ENCODE data around the gene RAB23.

RAB23 gene

DNA sequence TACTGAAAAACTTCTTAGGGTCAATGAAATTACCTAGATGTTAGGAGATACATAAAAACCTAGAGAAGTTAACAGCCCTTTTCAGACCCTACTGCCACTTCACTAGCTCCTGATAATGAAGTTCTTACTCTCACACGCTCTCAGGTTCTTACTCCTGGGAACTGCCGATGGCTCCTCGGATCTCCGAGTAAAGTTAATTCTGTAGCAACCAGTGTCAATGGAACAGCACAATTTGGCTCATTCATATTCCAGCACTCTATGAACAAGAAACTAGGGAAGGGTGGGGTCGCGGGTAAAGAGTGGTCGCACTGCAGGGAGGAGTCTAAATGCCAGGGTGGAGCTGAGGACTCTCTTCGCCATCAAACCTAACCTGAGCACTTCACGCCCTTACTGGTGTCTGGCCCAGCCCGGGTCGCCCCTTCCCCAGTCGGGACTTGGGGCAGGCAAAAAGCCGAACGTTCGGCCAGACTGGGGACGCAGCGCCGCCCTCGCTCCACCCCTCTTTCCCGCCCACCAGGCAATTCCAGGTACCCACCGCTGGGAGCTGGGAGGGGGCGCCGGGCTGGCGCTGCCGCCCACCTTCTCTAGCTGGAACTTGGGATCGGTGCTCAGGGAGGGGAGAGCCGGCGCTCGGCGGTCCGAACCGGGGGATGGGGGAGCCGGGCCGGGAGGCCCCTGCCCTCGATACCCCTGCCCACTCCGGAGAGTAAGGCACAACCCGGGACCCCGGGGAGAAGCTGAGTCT is 744 bp downstream of the RAB23 start:
- TF ChIP-seq, protein P1, sequence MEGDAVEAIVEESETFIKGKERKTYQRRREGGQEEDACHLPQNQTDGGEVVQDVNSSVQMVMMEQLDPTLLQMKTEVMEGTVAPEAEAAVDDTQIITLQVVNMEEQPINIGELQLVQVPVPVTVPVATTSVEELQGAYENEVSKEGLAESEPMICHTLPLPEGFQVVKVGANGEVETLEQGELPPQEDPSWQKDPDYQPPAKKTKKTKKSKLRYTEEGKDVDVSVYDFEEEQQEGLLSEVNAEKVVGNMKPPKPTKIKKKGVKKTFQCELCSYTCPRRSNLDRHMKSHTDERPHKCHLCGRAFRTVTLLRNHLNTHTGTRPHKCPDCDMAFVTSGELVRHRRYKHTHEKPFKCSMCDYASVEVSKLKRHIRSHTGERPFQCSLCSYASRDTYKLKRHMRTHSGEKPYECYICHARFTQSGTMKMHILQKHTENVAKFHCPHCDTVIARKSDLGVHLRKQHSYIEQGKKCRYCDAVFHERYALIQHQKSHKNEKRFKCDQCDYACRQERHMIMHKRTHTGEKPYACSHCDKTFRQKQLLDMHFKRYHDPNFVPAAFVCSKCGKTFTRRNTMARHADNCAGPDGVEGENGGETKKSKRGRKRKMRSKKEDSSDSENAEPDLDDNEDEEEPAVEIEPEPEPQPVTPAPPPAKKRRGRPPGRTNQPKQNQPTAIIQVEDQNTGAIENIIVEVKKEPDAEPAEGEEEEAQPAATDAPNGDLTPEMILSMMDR (IDR thresholded peaks at IDR 0.05; ENCODE audit: low read depth, low read length) = peak; percentile 48
- H3K4me3 ChIP-seq (replicated peaks in 1 of 2; ENCODE audit: low read depth in 2 of 2, low read length in 2 of 2) = peak overlapping the region; percentile 86 to 98
- DNase-seq (ENCODE audit: low read depth in 2 of 2) = peak; percentile 67 to 80

DNA sequence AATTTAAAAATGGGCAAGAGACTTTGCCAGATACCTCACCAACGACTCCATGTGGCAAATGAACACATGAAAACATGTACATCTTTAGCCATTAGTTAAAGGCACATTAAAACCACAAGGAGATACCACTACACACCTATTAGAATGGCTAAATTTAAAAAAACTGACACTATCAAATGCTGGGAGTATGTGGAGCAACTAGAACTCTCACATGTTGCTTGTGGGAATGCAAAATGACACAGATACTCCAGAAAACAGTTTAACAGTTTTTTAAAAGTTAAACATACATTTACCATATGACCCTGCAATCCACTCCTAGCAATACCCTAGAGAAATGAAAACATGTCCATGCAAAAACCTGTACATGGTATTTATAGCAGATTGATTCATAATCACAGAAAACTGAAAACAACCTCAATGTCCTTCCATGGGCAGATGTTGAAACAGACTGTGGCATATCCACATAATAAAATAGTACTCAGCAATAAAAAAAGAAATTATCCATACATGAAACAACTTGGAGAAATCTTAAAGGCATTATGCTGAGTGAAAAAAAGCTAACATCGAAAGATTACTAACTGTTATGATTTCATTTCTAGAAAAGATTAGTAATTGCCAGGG is 1.9 kb downstream of the RAB23 start:
- peak in 1 of 2 donors; percentile 18 for DNase-seq (ENCODE audit: low read depth in 2 of 2)
- peak overlapping the region in 1 of 2 donors; percentile 86 for H3K4me3 ChIP-seq (replicated peaks in 1 of 2; ENCODE audit: low read depth in 2 of 2, low read length in 2 of 2)
- TF ChIP-seq, protein P1 (IDR thresholded peaks at IDR 0.05; ENCODE audit: low read depth, low read length) = no peak

- DNase-seq (ENCODE audit: low read depth in 2 of 2) = no peak
- TF ChIP-seq, protein P1 (IDR thresholded peaks at IDR 0.05; ENCODE audit: low read depth, low read length) = no peak
- H3K4me3 ChIP-seq (replicated peaks in 1 of 2; ENCODE audit: low read depth in 2 of 2, low read length in 2 of 2) = no peak overlapping the region
Measured at GRCh38 chr6:57217270-57217669, 4.8 kb downstream of the RAB23 start.

DNA sequence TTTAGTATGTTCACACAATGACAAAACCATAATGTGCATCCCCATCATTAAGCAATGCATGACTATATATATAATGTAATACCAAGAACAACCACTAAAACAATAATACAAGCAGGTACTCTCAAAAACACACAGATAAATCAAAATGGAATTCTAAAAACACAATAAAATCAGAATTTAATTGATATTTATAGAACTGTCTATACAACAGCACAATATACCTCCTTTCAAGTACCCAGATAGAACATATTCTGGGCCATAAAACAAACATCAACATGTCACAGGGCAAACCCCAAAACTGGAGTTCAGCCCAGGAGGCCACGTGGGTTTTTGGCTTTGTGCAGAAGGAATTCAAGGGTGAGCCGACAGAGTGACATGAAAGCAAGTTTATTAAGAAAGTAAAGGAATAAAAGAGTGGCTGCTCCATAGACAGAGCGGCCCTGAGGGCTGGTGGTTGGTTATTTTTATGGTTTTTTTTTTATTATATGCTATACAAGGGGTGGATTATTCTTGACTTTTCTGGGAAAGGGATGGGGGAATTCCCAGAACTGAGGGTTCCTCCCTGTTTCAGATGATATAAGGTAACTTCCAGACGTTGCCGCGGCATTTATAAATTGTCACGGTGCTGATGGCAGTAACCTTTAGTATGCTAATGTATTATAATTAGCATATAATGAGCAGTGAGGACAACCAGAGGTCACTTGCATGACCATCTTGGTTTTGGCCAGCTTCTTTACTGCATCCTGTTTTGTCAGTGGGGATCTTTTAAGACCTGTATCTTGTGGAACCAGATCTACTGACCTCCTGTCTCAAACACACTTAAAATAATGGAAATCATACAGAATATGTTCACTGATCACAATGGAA is 5.6 kb downstream of the RAB23 start:
- no peak overlapping the region for H3K4me3 ChIP-seq (replicated peaks in 1 of 2; ENCODE audit: low read depth in 2 of 2, low read length in 2 of 2)
- DNase-seq (ENCODE audit: low read depth in 2 of 2) = peak; percentile 52 to 57
- TF ChIP-seq, protein P1 (IDR thresholded peaks at IDR 0.05; ENCODE audit: low read depth, low read length) = no peak

DNA sequence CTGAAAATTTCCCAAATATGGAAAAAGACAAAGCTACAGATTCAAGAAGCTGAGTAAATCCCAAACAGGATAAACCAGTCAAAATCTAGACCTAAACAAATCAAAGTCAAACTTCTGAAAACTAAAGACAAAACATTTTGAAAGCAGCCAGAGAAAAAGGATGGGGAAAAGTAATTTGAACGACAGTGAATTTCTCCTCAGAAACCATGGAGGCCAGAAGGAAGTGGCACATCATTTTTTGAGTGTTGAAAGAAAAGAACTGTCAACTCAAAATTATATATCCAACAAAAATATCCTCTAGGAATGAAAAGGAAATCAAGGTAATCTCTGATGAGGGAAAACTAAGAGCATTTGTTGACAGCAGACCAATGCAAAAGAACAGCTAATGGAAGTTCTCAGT is 6.8 kb downstream of the RAB23 start:
- DNase-seq (ENCODE audit: low read depth in 2 of 2) = no peak
- TF ChIP-seq, protein P1 (IDR thresholded peaks at IDR 0.05; ENCODE audit: low read depth, low read length) = no peak

GRCh38 chr6:57210060-57210459 is 12.0 kb downstream of the RAB23 start:
- DNase-seq (ENCODE audit: low read depth in 2 of 2) = no peak
- H3K4me3 ChIP-seq (replicated peaks in 1 of 2; ENCODE audit: low read depth in 2 of 2, low read length in 2 of 2) = no peak overlapping the region
- TF ChIP-seq, protein P1 (IDR thresholded peaks at IDR 0.05; ENCODE audit: low read depth, low read length) = no peak

More for the DNA sequence above, 6.8 kb downstream of the RAB23 start:
- no peak overlapping the region for H3K4me3 ChIP-seq (replicated peaks in 1 of 2; ENCODE audit: low read depth in 2 of 2, low read length in 2 of 2)
